DOHH2 (cell line): ENCODE data around the gene LDLR.

Source experiments
- CTCF ChIP-seq: fragments of 200-600 bp; sonication (generic); IDR thresholded peaks from one replicate; pipeline ENCODE4 v1.5.1; 2014; ENCODE audit warnings: antibody characterized with exemption, mild to moderate bottlenecking, low read depth, low read length; ENCODE audit not compliant: poor library complexity, severe bottlenecking
- EZH2phosphoT487 ChIP-seq: fragments of 200-600 bp; sonication (generic); IDR thresholded peaks from 2 replicates; pipeline ENCODE4 v1.6.1; 2017; ENCODE audit warnings: borderline replicate concordance, mild to moderate bottlenecking, antibody characterized with exemption, low read length, moderate library complexity, mixed read lengths

- TF ChIP-seq CTCF = no peak
- TF ChIP-seq EZH2phosphoT487 = no peak
Observed at GRCh38 chr19:11164296-11164695, 75.0 kb downstream of the LDLR start.
